NCI-H2107 treated with DMSO at 0.1 percent for 48 hours (cell line): ENCODE results near the gene EPHX1.
"Not testable (repeated sequence)": the region's sequence is repeated elsewhere in the genome, so short reads cannot be mapped to it uniquely, and the experiment has no call there.

Source experiments
- DNase-seq: peaks from one replicate; lab custom pipeline; 2025; ENCODE audit not compliant: unreplicated experiment; lab: John Stamatoyannopoulos, UW

Gene EPHX1

GRCh38 chr1:225777058-225777582 lies 32.8 kb upstream of the EPHX1 start:
- peak; percentile 91 for DNase-seq

- peak; percentile 98 for DNase-seq
Observed at GRCh38 chr1:225777583-225778336, 32.2 kb upstream of the EPHX1 start, which contains the start of gene SRP9. Gene SRP9, plus strand, starts transcription at chr1:225777826. Its CDS starts 115 bp downstream, at chr1:225777941.

GRCh38 chr1:225778337-225778669 lies 31.6 kb upstream of the EPHX1 start:
- no peak for DNase-seq

GRCh38 chr1:225779165-225779564 lies 30.8 kb upstream of the EPHX1 start:
- DNase-seq = not testable (repeated sequence)

- DNase-seq = no peak
Observed at GRCh38 chr1:225780134-225780533, 29.8 kb upstream of the EPHX1 start.

- no peak for DNase-seq
Observed at GRCh38 chr1:225780630-225781029, 29.3 kb upstream of the EPHX1 start.

GRCh38 chr1:225789142-225789541 lies 20.8 kb upstream of the EPHX1 start:
- not testable (repeated sequence) for DNase-seq

GRCh38 chr1:225794954-225795353 lies 15.0 kb upstream of the EPHX1 start:
- DNase-seq = no peak

GRCh38 chr1:225796097-225796496 lies 13.8 kb upstream of the EPHX1 start:
- not testable (repeated sequence) for DNase-seq

- not testable (repeated sequence) for DNase-seq
Observed at GRCh38 chr1:225801146-225801545, 8.8 kb upstream of the EPHX1 start.

GRCh38 chr1:225806249-225806648 lies 3.7 kb upstream of the EPHX1 start:
- no peak for DNase-seq

GRCh38 chr1:225806736-225807135 lies 3.2 kb upstream of the EPHX1 start:
- not testable (repeated sequence) for DNase-seq

GRCh38 chr1:225808136-225808535 lies 1.8 kb upstream of the EPHX1 start:
- DNase-seq = no peak

GRCh38 chr1:225810579-225811538 lies 935 bp downstream of the EPHX1 start:
- DNase-seq = not testable (repeated sequence)

- no peak for DNase-seq
Observed at GRCh38 chr1:225811622-225812487, 1.9 kb downstream of the EPHX1 start.

GRCh38 chr1:225812488-225813213 lies 2.7 kb downstream of the EPHX1 start:
- DNase-seq = peak; percentile 31

GRCh38 chr1:225813214-225813964 lies 3.5 kb downstream of the EPHX1 start:
- DNase-seq = peak; percentile 65

- DNase-seq = no peak
Observed at GRCh38 chr1:225814381-225814780, 4.5 kb downstream of the EPHX1 start.

GRCh38 chr1:225815090-225815489 lies 5.2 kb downstream of the EPHX1 start:
- not testable (repeated sequence) for DNase-seq
